Neuronal stem cell (in vitro differentiated cells): Measurements from ENCODE around the gene STAB2.

Source experiments
- DNase-seq: peaks from one replicate; pipeline ENCODE4 v3.0.0-alpha.2; 2013; ENCODE audit warnings: low spot score
- H2AFZ ChIP-seq: one replicate; pipeline ENCODE4 v1.6.1; 2013; ENCODE audit warnings: mild to moderate bottlenecking, low read length, inconsistent platforms
- H2AK5ac ChIP-seq: 2 replicates; pipeline ENCODE4 v1.6.1; 2013; ENCODE audit warnings: low read depth, mild to moderate bottlenecking, inconsistent platforms, low read length, moderate library complexity, mixed read lengths
- H2BK120ac ChIP-seq: 2 replicates; pipeline ENCODE4 v1.6.1; 2013; ENCODE audit warnings: low read depth, mild to moderate bottlenecking, inconsistent platforms, low read length, moderate library complexity, mixed read lengths
- H2BK12ac ChIP-seq: one replicate; pipeline ENCODE4 v1.6.1; 2013; ENCODE audit warnings: low read length, inconsistent platforms
- H2BK15ac ChIP-seq: 2 replicates; pipeline ENCODE4 v1.6.1; 2013; ENCODE audit warnings: mild to moderate bottlenecking, low read length, inconsistent platforms, mixed read lengths
- H2BK5ac ChIP-seq: one replicate; pipeline ENCODE4 v1.6.1; 2013; ENCODE audit warnings: inconsistent platforms, mild to moderate bottlenecking, low read length, moderate library complexity
- H3K14ac ChIP-seq: one replicate; pipeline ENCODE4 v1.6.1; 2013; ENCODE audit warnings: low read length, inconsistent platforms
- H3K18ac ChIP-seq: 2 replicates; pipeline ENCODE4 v1.6.1; 2013; ENCODE audit warnings: low read length, inconsistent platforms
- H3K23ac ChIP-seq: 2 replicates; pipeline ENCODE4 v1.6.1; 2013; ENCODE audit warnings: low read depth, mild to moderate bottlenecking, mixed read lengths, low read length, inconsistent platforms; ENCODE audit not compliant: poor library complexity
- H3K27ac ChIP-seq: replicated peaks from 3 replicates; pipeline ENCODE4 v1.5.1; 2013; ENCODE audit warnings: low read length, inconsistent platforms
- H3K27me3 ChIP-seq, 3 experiments: 2 replicates each; pipeline ENCODE4 v1.6.1; 2013; ENCODE audit warnings: low read length in 3 of 3, mild to moderate bottlenecking in 2 of 3, inconsistent platforms in 1 of 3, low read depth in 1 of 3, mixed read lengths in 1 of 3, moderate library complexity in 1 of 3; ENCODE audit not compliant: control insufficient read depth in 3 of 3, insufficient read depth in 3 of 3
- H3K36me3 ChIP-seq, 2 donors: replicated peaks in 1 of 2; 2 replicates each; pipeline ENCODE4 v1.6.1; 2013; ENCODE audit warnings: low read length in 2 of 2; ENCODE audit not compliant: control insufficient read depth in 2 of 2, insufficient read depth in 2 of 2
- H3K4ac ChIP-seq: 2 replicates; pipeline ENCODE4 v1.6.1; 2013; ENCODE audit warnings: inconsistent platforms, mild to moderate bottlenecking, low read length, moderate library complexity
- H3K4me1 ChIP-seq, 2 donors: 1 replicate in 1 of 2; 2 replicates in 1 of 2; pipeline ENCODE4 v1.6.1; 2013; ENCODE audit warnings: low read length in 2 of 2, low read depth in 1 of 2; ENCODE audit not compliant: control insufficient read depth in 2 of 2, insufficient read depth in 1 of 2
- H3K4me2 ChIP-seq: one replicate; pipeline ENCODE4 v1.6.1; 2013; ENCODE audit warnings: mild to moderate bottlenecking, low read length, inconsistent platforms; ENCODE audit not compliant: insufficient read depth, poor library complexity, severe bottlenecking
- H3K4me3 ChIP-seq, 2 donors: 2 replicates each; pipeline ENCODE4 v1.5.1; 2013; ENCODE audit warnings: low read length in 2 of 2, mild to moderate bottlenecking in 2 of 2, inconsistent platforms in 1 of 2, moderate library complexity in 1 of 2
- H3K79me1 ChIP-seq: one replicate; pipeline ENCODE4 v1.6.1; 2013; ENCODE audit warnings: low read depth, mild to moderate bottlenecking, inconsistent platforms, low read length, moderate library complexity
- H3K9ac ChIP-seq: one replicate; pipeline ENCODE4 v1.6.1; 2013; ENCODE audit warnings: mild to moderate bottlenecking, low read depth, low read length, inconsistent platforms; ENCODE audit not compliant: poor library complexity
- H3K9me3 ChIP-seq, 2 donors: replicated peaks in 1 of 2; 2 replicates each; pipeline versions ENCODE3 to v1.6.1; 2013; ENCODE audit warnings: low read length in 2 of 2, mild to moderate bottlenecking in 2 of 2, inconsistent platforms in 1 of 2, low read depth in 1 of 2, mixed read lengths in 1 of 2, moderate library complexity in 1 of 2; ENCODE audit not compliant: control insufficient read depth in 2 of 2, insufficient read depth in 1 of 2
- H4K8ac ChIP-seq: one replicate; pipeline ENCODE4 v1.6.1; 2013; ENCODE audit warnings: low read depth, mild to moderate bottlenecking, inconsistent platforms, low read length, moderate library complexity
- H4K91ac ChIP-seq: one replicate; pipeline ENCODE4 v1.6.1; 2013; ENCODE audit warnings: low read length, low read depth, mild to moderate bottlenecking, inconsistent platforms; ENCODE audit not compliant: poor library complexity
- WGBS, 2 donors: extraction: QIAGEN DNeasy Blood & Tissue Kit; methylation state at CpG; one replicate each; pipeline ENCODE4 v1.1.7; 2013; ENCODE audit warnings: missing lambda C conversion rate in 2 of 2, mixed read lengths in 1 of 2; ENCODE audit not compliant: insufficient read length in 2 of 2, insufficient replicate concordance in 1 of 2; ENCODE audit errors: extremely low coverage in 2 of 2; 5-methylcytosine and 5-hydroxymethylcytosine counted together

STAB2 gene

DNA sequence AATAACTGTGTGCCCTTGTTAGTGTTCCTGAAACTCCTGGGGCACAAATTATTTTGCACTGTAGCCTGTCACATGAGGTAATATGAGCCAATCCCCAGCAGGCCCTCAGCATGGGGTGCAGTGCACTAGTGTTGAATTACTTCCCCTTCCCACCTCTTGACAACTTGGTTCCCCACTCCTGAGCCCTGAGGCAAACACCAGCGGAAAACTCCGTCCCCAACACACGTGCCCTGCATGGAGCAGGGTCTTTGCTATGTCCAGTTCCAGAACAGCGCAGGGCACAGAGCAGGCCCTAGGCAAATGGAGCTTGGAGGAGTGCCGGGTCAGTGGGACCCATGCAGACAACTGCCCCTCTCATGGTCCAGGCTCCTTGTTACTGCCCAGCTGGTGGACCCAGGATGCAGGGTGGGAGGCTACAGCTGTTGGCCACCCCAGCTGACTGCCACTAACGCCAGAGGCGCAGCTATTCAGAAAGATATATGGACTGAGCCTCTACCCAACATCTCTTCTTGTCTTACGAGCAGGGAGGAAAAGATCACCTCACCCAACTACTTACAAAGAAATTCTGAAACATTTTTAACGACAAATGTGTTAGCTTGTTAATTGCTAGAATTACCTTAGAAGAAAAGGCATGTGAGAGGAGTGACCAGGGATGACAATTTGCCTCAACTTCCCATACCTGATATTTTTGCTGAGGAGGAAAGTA lies 182.3 kb downstream of the STAB2 start:
- peaks cover 0 to 4% of the 10 kb centered on the region in 2 donors for H3K36me3 ChIP-seq
- H3K4me1 ChIP-seq: peaks cover 0 to 12% of the 10 kb centered on the region in 2 donors
- H3K14ac ChIP-seq: no peak overlapping the region
- H3K79me1 ChIP-seq: no peaks in the 10 kb centered on the region
- H2BK120ac ChIP-seq: no peak overlapping the region
- no peak overlapping the region for H2BK5ac ChIP-seq
- H3K27me3 ChIP-seq: no peaks in the 10 kb centered on the region
- no peak overlapping the region for H3K23ac ChIP-seq
- H2AK5ac ChIP-seq: no peak overlapping the region
- no peak overlapping the region for H2BK12ac ChIP-seq
- no peak overlapping the region for H4K8ac ChIP-seq
- H2BK15ac ChIP-seq: no peak overlapping the region
- H3K4me2 ChIP-seq: no peak overlapping the region
- WGBS, 2 donors: no CpG with 5 or more reads among the region's 9 CpGs
- H3K9ac ChIP-seq: no peak overlapping the region
- no peaks in the 10 kb centered on the region for H3K9me3 ChIP-seq
- H3K4ac ChIP-seq: no peak overlapping the region
- no peak overlapping the region for H3K27ac ChIP-seq
- DNase-seq: no peak
- no peak overlapping the region for H2AFZ ChIP-seq
- peak overlapping the region; percentile 8 for H3K18ac ChIP-seq
- H4K91ac ChIP-seq: no peak overlapping the region
- H3K4me3 ChIP-seq: no peak overlapping the region

DNA sequence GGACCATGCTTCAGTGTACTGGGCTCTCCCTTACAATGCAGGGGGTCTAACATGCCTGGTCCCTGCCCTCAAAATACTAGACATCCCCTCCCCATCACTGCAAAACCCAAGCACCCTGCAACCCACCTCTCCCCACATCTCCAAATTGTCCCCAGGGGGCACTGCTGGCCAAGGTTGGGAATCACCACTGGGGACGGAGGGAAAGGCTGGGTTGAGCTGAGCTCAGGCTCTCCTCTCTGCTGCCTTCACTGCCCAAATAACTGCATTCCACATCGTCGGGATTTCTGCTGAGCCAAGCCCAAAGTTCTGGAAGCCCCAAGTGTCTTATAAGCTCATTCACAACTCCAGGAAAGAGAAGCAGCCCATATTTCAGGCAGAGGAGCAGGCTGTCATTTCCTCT lies 184.4 kb downstream of the STAB2 start:
- no CpG with 5 or more reads among the region's 3 CpGs for WGBS, 2 donors
- Histone ChIP-seq H2BK15ac (no peak overlapping the region), H4K8ac (no peak overlapping the region), H2BK5ac (no peak overlapping the region), H3K4ac (no peak overlapping the region), H3K4me1 (peaks cover 0 to 12% of the 10 kb centered on the region in 2 donors), H3K4me2 (no peak overlapping the region), H4K91ac (no peak overlapping the region), H3K23ac (no peak overlapping the region), H2BK120ac (no peak overlapping the region), H3K14ac (no peak overlapping the region), H3K4me3 (no peak overlapping the region), H3K9ac (no peak overlapping the region), H3K27ac (no peak overlapping the region), H3K18ac (no peak overlapping the region), H3K36me3 (peaks cover 0 to 13% of the 10 kb centered on the region in 2 donors), H2AFZ (no peak overlapping the region), H3K79me1 (no peaks in the 10 kb centered on the region), H3K27me3 (no peaks in the 10 kb centered on the region), H3K9me3 (no peaks in the 10 kb centered on the region), H2BK12ac (no peak overlapping the region), H2AK5ac (no peak overlapping the region)
- DNase-seq: no peak

DNA sequence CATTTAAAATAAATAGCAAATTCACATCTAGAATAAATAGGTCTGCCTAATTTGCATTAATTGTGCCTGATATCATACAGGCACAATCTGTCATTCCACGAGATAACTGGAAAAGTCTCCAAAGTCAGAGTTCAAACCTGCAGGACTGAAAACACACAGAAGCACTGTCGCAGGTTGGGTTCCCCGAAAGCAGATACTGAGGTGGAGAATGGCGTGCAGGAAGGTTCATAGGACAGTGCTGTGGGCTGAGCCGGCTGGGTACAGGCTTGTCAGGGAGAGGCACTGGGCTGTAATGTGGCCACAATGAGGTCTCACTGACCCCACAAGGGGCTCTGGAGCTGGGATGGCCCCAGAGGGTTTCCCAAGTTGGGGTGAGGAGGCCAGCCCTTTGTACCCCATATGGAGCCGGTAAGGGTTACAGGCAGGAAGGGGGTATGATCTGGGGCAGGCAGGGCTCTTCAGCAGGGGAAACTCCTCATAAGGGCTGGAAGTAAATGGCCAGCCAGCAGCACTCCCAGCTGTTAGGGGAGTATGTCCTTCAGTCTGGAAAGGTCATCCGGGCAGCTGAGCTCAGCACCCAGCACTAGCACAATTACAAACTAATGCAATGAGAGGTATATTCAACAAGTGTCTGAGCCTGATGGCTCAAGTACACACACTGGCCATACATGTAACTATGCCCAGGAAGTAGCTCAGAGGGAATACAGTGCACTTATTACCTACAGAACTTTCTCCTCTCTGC lies 185.5 kb downstream of the STAB2 start:
- Histone ChIP-seq H3K18ac (peak overlapping the region; percentile 0), H4K8ac (no peak overlapping the region), H2BK15ac (no peak overlapping the region), H3K9me3 (no peaks in the 10 kb centered on the region), H3K9ac (no peak overlapping the region), H4K91ac (no peak overlapping the region), H2BK12ac (no peak overlapping the region), H3K4me1 (peaks cover 0 to 12% of the 10 kb centered on the region in 2 donors), H2BK5ac (no peak overlapping the region), H2BK120ac (no peak overlapping the region), H3K4ac (no peak overlapping the region), H3K4me3 (peak overlapping the region in 1 of 2 donors; percentile 38), H3K36me3 (peaks cover 3 to 23% of the 10 kb centered on the region in 2 donors), H3K27ac (no peak overlapping the region), H3K27me3 (no peaks in the 10 kb centered on the region), H3K14ac (no peak overlapping the region), H3K4me2 (no peak overlapping the region), H3K79me1 (no peaks in the 10 kb centered on the region), H3K23ac (no peak overlapping the region), H2AK5ac (no peak overlapping the region), H2AFZ (no peak overlapping the region)
- no peak for DNase-seq
- no CpG with 5 or more reads among the region's 7 CpGs for WGBS, 2 donors

DNA sequence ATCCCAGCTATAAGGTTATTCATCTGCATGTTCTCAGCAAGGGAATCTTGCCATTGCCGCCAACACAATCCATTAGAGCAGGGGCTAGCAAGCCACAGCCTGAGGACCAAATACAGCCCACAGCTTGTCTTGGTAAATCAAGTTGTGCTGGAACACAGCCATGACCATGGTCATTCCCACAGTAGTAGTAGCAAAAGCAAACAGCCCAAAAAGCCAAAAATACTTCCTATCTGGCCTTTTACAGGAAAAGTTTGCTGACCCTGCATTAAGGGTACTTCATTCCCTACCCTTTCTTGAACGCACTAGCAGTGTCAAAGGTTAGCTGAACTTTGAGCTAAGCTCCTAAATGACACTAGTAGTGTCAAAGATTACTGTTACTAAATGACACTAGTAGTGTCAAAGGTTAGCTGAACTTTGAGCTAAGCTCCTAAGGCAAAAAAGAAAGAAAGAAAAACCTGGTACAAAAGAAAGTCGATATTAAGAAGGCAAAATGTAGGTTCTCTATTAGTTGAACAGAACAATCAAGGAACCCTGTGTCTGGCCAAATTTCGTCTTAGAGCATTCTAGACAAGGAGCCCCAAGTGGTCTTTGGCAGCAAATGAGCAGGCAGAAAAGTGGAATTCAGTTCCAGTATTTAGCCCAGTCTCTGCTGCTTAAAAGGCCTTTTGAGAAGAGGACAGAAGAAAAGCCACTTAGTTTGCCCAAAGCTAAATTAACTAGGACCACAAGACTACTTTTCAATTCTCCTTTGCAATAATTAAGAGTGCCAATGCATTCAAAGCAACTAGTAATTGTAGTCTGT lies 186.2 kb downstream of the STAB2 start:
- no peak overlapping the region for H3K23ac ChIP-seq
- H3K4ac ChIP-seq: no peak overlapping the region
- H2BK5ac ChIP-seq: no peak overlapping the region
- no peak overlapping the region for H4K91ac ChIP-seq
- no CpG with 5 or more reads among the region's 4 CpGs for WGBS, 2 donors
- no peaks in the 10 kb centered on the region for H3K9me3 ChIP-seq
- no peak overlapping the region for H2AK5ac ChIP-seq
- no peak overlapping the region for H3K18ac ChIP-seq
- no peak overlapping the region for H2AFZ ChIP-seq
- no peak for DNase-seq
- peaks cover 0 to 12% of the 10 kb centered on the region in 2 donors for H3K4me1 ChIP-seq
- H3K4me2 ChIP-seq: no peak overlapping the region
- no peak overlapping the region for H2BK15ac ChIP-seq
- H3K27me3 ChIP-seq: no peaks in the 10 kb centered on the region
- H2BK12ac ChIP-seq: no peak overlapping the region
- H3K14ac ChIP-seq: no peak overlapping the region
- no peak overlapping the region for H2BK120ac ChIP-seq
- H4K8ac ChIP-seq: no peak overlapping the region
- H3K36me3 ChIP-seq: peaks cover 3 to 28% of the 10 kb centered on the region in 2 donors
- H3K4me3 ChIP-seq: no peak overlapping the region
- no peak overlapping the region for H3K27ac ChIP-seq
- H3K9ac ChIP-seq: no peak overlapping the region
- no peaks in the 10 kb centered on the region for H3K79me1 ChIP-seq
